Tibial nerve (tissue), 4 donors: ENCODE results near the gene CELSR3. TPM values are rescaled to one million over a fixed set of nuclear protein-coding genes. Genes with fewer than 3 reads are reported as not detected.

Experiments used
- DNase-seq, 2 donors: peaks; one replicate each; pipeline ENCODE4 v3.0.0-alpha.2; 2019; ENCODE audit warnings: low spot score in 2 of 2
- H3K27ac ChIP-seq, 4 donors: fragments of 200-600 bp; sonication (generic) in 3 of 4; one replicate each; pipeline ENCODE4 v1.5.1; 2017 to 2019; ENCODE audit warnings: mild to moderate bottlenecking in 1 of 4
- H3K27me3 ChIP-seq, 2 donors: fragments of 200-600 bp; sonication (generic) in 1 of 2; one replicate each; pipeline versions ENCODE4 v1.5.1 to v1.6.0; 2017 to 2019
- H3K36me3 ChIP-seq, 3 donors: fragments of 200-600 bp; sonication (generic); one replicate each; pipeline ENCODE4 v1.5.1; 2018 to 2019
- H3K4me1 ChIP-seq, 4 donors: fragments of 200-600 bp; sonication (generic) in 3 of 4; one replicate each; pipeline ENCODE4 v1.5.1; 2017 to 2019
- H3K4me3 ChIP-seq, 4 donors: fragments of 200-600 bp; sonication (generic) in 3 of 4; one replicate each; pipeline ENCODE4 v1.5.1; 2017 to 2019; ENCODE audit warnings: mild to moderate bottlenecking in 1 of 4, moderate library complexity in 1 of 4
- H3K9me3 ChIP-seq, 4 donors: fragments of 200-600 bp; sonication (generic) in 3 of 4; one replicate each; pipeline ENCODE4 v1.5.1; 2017 to 2019
- CTCF ChIP-seq, 5 experiments: fragments of 200-600 bp in 3 of 5; fragments of 450-650 bp in 2 of 5; sonication (generic) in 3 of 5; IDR thresholded peaks; one replicate each; pipeline ENCODE4 v1.5.1; 2016 to 2019; ENCODE audit warnings: antibody characterized with exemption in 5 of 5, mild to moderate bottlenecking in 3 of 5, moderate library complexity in 2 of 5
- EP300 ChIP-seq, 2 donors: sonication (generic); formaldehyde crosslinking; IDR thresholded peaks; one replicate each; pipeline ENCODE4 v1.6.1; 2017; ENCODE audit warnings: antibody characterized with exemption in 2 of 2, mild to moderate bottlenecking in 1 of 2
- POLR2A ChIP-seq, 2 donors: fragments of 450-650 bp; IDR thresholded peaks; one replicate each; pipeline ENCODE4 v1.6.1; 2017; ENCODE audit warnings: antibody characterized with exemption in 2 of 2, mild to moderate bottlenecking in 2 of 2, moderate library complexity in 2 of 2
- WGBS, 2 donors: methylation state at CpG; one replicate each; pipeline ENCODE4 v1.1.5; 2018; 5-methylcytosine and 5-hydroxymethylcytosine counted together
- total RNA-seq, 4 donors: library from RNA; depleted of rRNA; stranded (reverse); fragments of >200 nt; gene quantifications; one replicate each; pipeline ENCODE4 v1.1.0, GENCODE V29; 2016

CELSR3 gene
- total RNA-seq, 4 donors from 2014 or later: 0.87 to 13.5 (median 1.5) TPM

DNA sequence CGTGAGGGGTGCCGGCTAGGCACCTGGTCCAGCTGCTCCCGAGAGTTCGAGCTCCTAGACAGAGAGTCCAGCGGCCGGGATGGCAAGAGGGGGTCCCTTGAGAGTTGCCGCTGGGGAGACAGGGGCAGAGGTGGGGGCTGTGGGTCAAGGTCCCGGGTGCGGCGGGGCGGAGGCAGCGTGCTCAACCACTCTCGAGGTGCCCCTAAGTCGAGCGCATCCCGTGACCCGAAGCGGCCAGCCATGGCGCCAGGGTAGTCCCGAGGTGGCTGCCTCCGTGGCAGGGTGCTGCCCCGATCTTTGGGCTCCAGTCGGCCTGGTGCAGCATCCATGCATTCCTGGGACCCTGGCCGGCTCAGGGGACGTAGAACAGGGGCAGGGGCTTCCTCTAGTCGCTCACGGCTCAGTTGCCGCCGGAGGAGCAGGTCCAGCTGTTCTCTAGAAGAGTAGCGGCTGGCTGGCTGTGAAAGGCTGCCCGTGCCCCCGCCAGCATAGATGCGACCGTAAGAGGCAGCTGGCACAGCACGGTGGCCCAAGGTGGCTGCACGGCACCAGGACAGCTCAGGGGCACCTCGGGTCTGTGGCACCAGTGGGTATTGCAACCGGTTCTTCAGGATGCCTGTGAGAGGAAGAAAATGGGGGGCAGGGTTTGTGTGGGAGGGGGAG, 22.6 kb downstream of the CELSR3 start:
- Histone ChIP-seq H3K27me3 (no peaks in the 10 kb centered on the region), H3K4me3 (no peak overlapping the region), H3K36me3 (peaks cover 0 to 28% (median 0%) of the 10 kb centered on the region in 3 donors), H3K27ac (no peak overlapping the region), H3K4me1 (peaks cover 0 to 11% (median 7%) of the 10 kb centered on the region in 4 donors), H3K9me3 (no peaks in the 10 kb centered on the region)
- WGBS, 2 donors: 87% methylated on average over 21 to 32 of the region's 38 CpGs
- DNase-seq: no peak
- TF ChIP-seq POLR2A (IDR thresholded peaks at IDR 0.05) (no peak), EP300 (IDR thresholded peaks at IDR 0.05) (no peak), CTCF (IDR thresholded peaks at IDR 0.05) (no peak)

- Histone ChIP-seq H3K27me3 (no peaks in the 10 kb centered on the region), H3K9me3 (no peaks in the 10 kb centered on the region), H3K4me3 (no peak overlapping the region), H3K36me3 (peaks cover 0 to 30% (median 0%) of the 10 kb centered on the region in 3 donors), H3K27ac (no peak overlapping the region), H3K4me1 (peaks cover 0 to 27% (median 19%) of the 10 kb centered on the region in 4 donors)
- DNase-seq: no peak
- no peak for TF ChIP-seq POLR2A (IDR thresholded peaks at IDR 0.05)
- 58 to 62% methylated on average over 6 of the region's 6 CpGs for WGBS, 2 donors
Measured at GRCh38 chr3:48637305-48637704, 25.4 kb downstream of the CELSR3 start.

DNA sequence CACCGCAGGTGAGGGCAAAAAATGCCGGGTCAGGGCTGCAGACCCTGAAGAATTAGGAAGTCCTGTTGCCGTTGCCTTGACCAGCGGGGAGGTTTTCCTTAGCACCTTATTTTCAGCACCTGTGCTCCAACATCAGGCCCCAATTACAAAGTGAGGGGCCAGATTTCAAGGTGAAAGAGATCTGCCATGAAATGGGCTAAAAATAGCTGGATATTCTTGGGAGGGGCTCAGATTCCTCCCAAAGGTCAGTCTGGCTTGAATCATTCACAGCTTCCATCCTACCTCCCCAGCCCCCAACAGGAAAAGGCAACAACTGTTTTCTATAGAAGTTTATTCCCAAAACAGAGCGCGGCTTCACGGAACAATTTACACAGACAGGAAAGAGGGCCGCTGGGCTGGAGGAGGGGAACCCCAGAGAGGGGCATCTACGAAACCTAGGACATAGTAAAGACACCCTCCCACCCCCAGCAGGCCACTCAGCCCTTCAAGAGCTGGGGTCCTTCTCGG, 26.5 kb downstream of the CELSR3 start:
- Histone ChIP-seq H3K36me3 (peaks cover 0 to 35% (median 0%) of the 10 kb centered on the region in 3 donors), H3K4me1 (peaks cover 0 to 27% (median 19%) of the 10 kb centered on the region in 4 donors), H3K27ac (peak overlapping the region in 3 of 4 donors; percentile 75 to 92 (median 77)), H3K27me3 (no peaks in the 10 kb centered on the region), H3K4me3 (peak overlapping the region; percentile 68 to 88 (median 80)), H3K9me3 (no peaks in the 10 kb centered on the region)
- 32 to 35% methylated on average over 10 of the region's 10 CpGs for WGBS, 2 donors
- DNase-seq: no peak
- TF ChIP-seq POLR2A (IDR thresholded peaks at IDR 0.05): no peak
- no peak for TF ChIP-seq EP300 (IDR thresholded peaks at IDR 0.05)
- TF ChIP-seq CTCF (IDR thresholded peaks at IDR 0.05): no peak

DNA sequence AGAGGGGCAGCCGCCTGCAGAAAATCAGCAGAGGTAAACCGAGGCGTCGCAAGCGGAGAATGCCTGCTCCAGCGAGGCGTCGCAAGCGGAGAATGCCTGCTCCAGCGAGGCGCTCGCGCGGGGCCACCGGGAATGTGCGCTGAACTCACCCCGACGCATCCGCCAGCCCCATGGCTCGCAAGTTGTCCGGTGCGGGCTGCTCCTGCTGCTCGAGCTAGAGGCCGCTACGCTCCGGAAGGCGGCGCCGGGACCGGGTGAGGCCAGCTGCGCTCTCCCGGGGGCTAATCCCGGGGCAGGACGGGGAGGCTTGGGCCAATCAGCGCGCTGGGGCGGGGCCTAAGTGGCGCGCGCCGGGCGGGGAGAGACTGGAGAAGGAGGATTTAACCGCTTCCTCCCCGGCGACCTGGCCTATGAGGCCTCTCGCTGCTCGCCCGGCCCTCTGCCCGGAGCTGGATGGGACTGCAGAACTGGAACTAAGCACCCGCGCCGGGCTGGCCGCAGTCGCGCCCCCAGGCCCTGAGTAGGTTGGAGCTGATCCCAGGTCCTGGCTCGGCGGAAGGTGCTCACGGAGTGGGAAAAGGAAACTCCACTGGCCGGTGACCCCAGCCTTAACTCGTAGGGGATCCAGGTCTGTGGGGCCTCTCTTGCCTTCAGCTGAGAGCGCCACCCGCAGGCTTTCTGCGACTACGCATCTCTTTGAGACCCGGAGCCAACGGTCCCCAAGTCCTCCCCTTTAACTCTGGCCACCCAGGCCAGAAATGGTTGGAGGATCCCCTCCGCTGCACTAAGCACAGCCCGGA, 27.3 kb downstream of the CELSR3 start, which contains the start of gene SLC26A6:
SLC26A6 (minus strand) TSS at position 240 of the 800 bp plus-strand sequence; CDS start at position 172, 68 bp downstream.
- H3K27me3 ChIP-seq: no peaks in the 10 kb centered on the region
- peak; percentile 85 to 91 for TF ChIP-seq EP300 (IDR thresholded peaks at IDR 0.05)
- peak; percentile 26 to 62 for TF ChIP-seq POLR2A (IDR thresholded peaks at IDR 0.05)
- peak; percentile 24 to 82 (median 57) for TF ChIP-seq CTCF (IDR thresholded peaks at IDR 0.05)
- peak within 1 kb of the TSS; percentile 68 to 88 (median 80) for H3K4me3 ChIP-seq
- DNase-seq: peak; percentile 93 to 94
- H3K27ac ChIP-seq: peak within 1 kb of the TSS; percentile 10 to 92 (median 76)
- 0% methylated on average over 10 to 53 of the region's 68 CpGs for WGBS, 2 donors
- no peaks in the 10 kb centered on the region for H3K9me3 ChIP-seq
- peaks cover 0 to 34% (median 0%) of the 10 kb centered on the region in 3 donors for H3K36me3 ChIP-seq
- H3K4me1 ChIP-seq: peaks cover 0 to 27% (median 19%) of the 10 kb centered on the region in 4 donors

GRCh38 chr3:48634661-48635221, 27.9 kb downstream of the CELSR3 start:
- peaks cover 0 to 37% (median 0%) of the 10 kb centered on the region in 3 donors for H3K36me3 ChIP-seq
- peak in 1 of 2 donors; percentile 36 for DNase-seq

More at GRCh38 chr3:48634661-48635221, 27.9 kb downstream of the CELSR3 start:
- WGBS, 2 donors: 3 to 9% methylated on average over 7 to 28 of the region's 30 CpGs
- Histone ChIP-seq H3K4me3 (peak overlapping the region; percentile 68 to 88 (median 80)), H3K27me3 (no peaks in the 10 kb centered on the region), H3K9me3 (no peaks in the 10 kb centered on the region), H3K4me1 (peaks cover 0 to 27% (median 19%) of the 10 kb centered on the region in 4 donors), H3K27ac (peak overlapping the region; percentile 10 to 92 (median 76))
- no peak for TF ChIP-seq EP300 (IDR thresholded peaks at IDR 0.05)
- TF ChIP-seq CTCF (IDR thresholded peaks at IDR 0.05): no peak
- TF ChIP-seq POLR2A (IDR thresholded peaks at IDR 0.05): no peak
